ENCODE measurements around the gene GPR4.

DNA sequence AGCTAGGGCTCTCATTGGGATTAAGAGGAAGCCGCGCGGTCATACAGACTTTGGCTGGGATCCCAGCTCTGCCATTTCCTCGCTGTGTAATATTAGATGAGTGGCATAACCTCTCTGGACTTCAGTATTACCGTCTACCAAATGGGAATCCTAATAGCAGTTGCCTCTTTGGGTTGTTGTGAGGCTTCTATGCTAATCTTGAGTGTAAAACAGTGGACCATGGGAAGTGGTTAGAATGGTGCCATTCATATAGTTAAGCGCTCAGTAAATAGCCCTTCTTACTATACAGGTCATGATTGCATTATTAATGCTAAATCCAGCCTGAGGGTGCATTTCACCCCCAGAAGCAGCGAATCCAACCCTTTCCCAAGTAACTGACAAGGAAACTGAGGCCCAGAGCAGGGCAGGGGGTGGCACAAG, 16.8 kb downstream of the GPR4 start:
- TF ChIP-seq SNAI2 (CRISPR knock-in tag; IDR thresholded peaks at IDR 0.05) = no peak
- no peak for TF ChIP-seq ZFP30 (CRISPR knock-in tag; IDR thresholded peaks at IDR 0.05)
- TF ChIP-seq GLIS3 (CRISPR knock-in tag; IDR thresholded peaks at IDR 0.05) = no peak
- TF ChIP-seq, protein P1, sequence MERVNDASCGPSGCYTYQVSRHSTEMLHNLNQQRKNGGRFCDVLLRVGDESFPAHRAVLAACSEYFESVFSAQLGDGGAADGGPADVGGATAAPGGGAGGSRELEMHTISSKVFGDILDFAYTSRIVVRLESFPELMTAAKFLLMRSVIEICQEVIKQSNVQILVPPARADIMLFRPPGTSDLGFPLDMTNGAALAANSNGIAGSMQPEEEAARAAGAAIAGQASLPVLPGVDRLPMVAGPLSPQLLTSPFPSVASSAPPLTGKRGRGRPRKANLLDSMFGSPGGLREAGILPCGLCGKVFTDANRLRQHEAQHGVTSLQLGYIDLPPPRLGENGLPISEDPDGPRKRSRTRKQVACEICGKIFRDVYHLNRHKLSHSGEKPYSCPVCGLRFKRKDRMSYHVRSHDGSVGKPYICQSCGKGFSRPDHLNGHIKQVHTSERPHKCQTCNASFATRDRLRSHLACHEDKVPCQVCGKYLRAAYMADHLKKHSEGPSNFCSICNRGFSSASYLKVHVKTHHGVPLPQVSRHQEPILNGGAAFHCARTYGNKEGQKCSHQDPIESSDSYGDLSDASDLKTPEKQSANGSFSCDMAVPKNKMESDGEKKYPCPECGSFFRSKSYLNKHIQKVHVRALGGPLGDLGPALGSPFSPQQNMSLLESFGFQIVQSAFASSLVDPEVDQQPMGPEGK (CRISPR knock-in tag; IDR thresholded peaks at IDR 0.05; ENCODE audit: borderline replicate concordance) = peak; percentile 19; the same call in 1 of the 2 replicates
- no peak for TF ChIP-seq CSRNP3 (CRISPR knock-in tag; IDR thresholded peaks at IDR 0.05)
- TF ChIP-seq OSR1 (CRISPR knock-in tag; IDR thresholded peaks at IDR 0.05) = no peak
- TF ChIP-seq CSDC2 (CRISPR knock-in tag; IDR thresholded peaks at IDR 0.05) = no peak

Data from SK-N-SH treated with all-trans-retinoic acid at 6 μM for 48 hours (cell line).